Testis (tissue), 2 donors: ENCODE measurements around the gene FMO2.

Source experiments
- POLR2A ChIP-seq: fragments of 450-650 bp; IDR thresholded peaks from one replicate; pipeline ENCODE4 v1.6.1; 2017; ENCODE audit warnings: antibody characterized with exemption, mild to moderate bottlenecking, moderate library complexity
- TF ChIP-seq, protein P1 (sequence below), 3 experiments: fragments of 450-650 bp in 2 of 3; fragments of 200-600 bp in 1 of 3; sonication (generic) in 1 of 3; IDR thresholded peaks; one replicate each; pipeline ENCODE4 v1.5.1; 2016 to 2019; ENCODE audit warnings: antibody characterized with exemption in 3 of 3, mild to moderate bottlenecking in 2 of 3, moderate library complexity in 1 of 3

DNA sequence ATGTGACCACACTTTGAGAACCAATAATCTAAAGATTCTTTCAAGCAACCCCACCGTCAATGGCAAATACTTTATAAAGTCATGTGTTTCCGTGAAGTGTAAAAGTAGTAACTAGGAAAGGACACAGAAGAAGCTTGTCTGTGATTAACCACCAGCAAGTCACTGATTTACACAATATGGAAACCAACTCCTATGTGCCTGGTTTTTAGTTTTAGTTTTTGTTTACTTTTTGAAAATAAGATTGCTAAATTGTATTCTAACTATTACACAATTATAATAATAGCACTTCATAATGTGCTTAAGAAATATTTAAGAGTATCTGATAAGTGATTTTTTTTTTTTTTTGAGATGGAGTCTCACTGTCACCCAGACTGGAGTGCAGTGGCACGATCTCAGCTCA is 13.0 kb downstream of the FMO2 start:
- TF ChIP-seq, protein P1, sequence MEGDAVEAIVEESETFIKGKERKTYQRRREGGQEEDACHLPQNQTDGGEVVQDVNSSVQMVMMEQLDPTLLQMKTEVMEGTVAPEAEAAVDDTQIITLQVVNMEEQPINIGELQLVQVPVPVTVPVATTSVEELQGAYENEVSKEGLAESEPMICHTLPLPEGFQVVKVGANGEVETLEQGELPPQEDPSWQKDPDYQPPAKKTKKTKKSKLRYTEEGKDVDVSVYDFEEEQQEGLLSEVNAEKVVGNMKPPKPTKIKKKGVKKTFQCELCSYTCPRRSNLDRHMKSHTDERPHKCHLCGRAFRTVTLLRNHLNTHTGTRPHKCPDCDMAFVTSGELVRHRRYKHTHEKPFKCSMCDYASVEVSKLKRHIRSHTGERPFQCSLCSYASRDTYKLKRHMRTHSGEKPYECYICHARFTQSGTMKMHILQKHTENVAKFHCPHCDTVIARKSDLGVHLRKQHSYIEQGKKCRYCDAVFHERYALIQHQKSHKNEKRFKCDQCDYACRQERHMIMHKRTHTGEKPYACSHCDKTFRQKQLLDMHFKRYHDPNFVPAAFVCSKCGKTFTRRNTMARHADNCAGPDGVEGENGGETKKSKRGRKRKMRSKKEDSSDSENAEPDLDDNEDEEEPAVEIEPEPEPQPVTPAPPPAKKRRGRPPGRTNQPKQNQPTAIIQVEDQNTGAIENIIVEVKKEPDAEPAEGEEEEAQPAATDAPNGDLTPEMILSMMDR (IDR thresholded peaks at IDR 0.05): no peak
- TF ChIP-seq POLR2A: no peak
